SK-N-MC (cell line): ENCODE measurements around the gene ZG16.
"Not testable (repeated sequence)": the region's sequence is repeated elsewhere in the genome, so short reads cannot be mapped to it uniquely, and the experiment has no call there.

Experiments
- DNase-seq: peaks from one replicate; pipeline ENCODE4 v3.0.0-alpha.2; 2011; ENCODE audit warnings: low read depth, low spot score
- H3K27ac ChIP-seq: fragments of 200-600 bp; sonication (generic); 2 replicates; pipeline ENCODE4 v1.5.1; 2016; ENCODE audit warnings: mixed run types
- H3K36me3 ChIP-seq: fragments of 200-600 bp; sonication (generic); 2 replicates; pipeline ENCODE4 v1.6.1; 2017; ENCODE audit warnings: antibody characterized with exemption, low read length, mixed read lengths; ENCODE audit not compliant: insufficient read depth
- H3K4me3 ChIP-seq: fragments of 200-600 bp; sonication (generic); 2 replicates; pipeline ENCODE4 v1.5.1; 2016
- H3K9ac ChIP-seq: fragments of 200-600 bp; sonication (generic); 2 replicates; pipeline ENCODE4 v1.8.0; 2017; ENCODE audit warnings: mixed run types, mixed read lengths; ENCODE audit not compliant: insufficient read length
- H3K9me3 ChIP-seq: fragments of 200-600 bp; sonication (generic); 2 replicates; pipeline ENCODE4 v1.6.1; 2017; ENCODE audit warnings: low read depth, mild to moderate bottlenecking, antibody characterized with exemption, low read length, moderate library complexity, mixed read lengths
- EZH2 ChIP-seq: fragments of 200-600 bp; sonication (generic); IDR thresholded peaks from one replicate; pipeline ENCODE4 v1.6.1; 2017; ENCODE audit warnings: antibody characterized with exemption
- FOXP2 ChIP-seq: optimal IDR thresholded peaks from 2 replicates; pipeline ENCODE3; 2011; ENCODE audit warnings: mild to moderate bottlenecking, moderate library complexity; ENCODE audit not compliant: insufficient read depth; ENCODE audit errors: extremely low read length, control extremely low read depth
- POLR2AphosphoS5 ChIP-seq: IDR thresholded peaks from 2 replicates; pipeline ENCODE4 v1.6.1; 2012; ENCODE audit warnings: mild to moderate bottlenecking, low read depth, low read length, borderline replicate concordance

ZG16 gene

GRCh38 chr16:29784157-29784556, 6.1 kb downstream of the ZG16 start:
- Histone ChIP-seq H3K36me3 (no peaks in the 10 kb centered on the region), H3K9ac (no peak overlapping the region), H3K4me3 (no peak overlapping the region), H3K9me3 (no peaks in the 10 kb centered on the region), H3K27ac (no peak overlapping the region)
- no peak for TF ChIP-seq FOXP2
- no peak for TF ChIP-seq POLR2AphosphoS5
- DNase-seq, result no peak

- H3K36me3 ChIP-seq, result no peaks in the 10 kb centered on the region
- no peak overlapping the region for H3K9ac ChIP-seq
- no peak overlapping the region for H3K27ac ChIP-seq
- no peak overlapping the region for H3K4me3 ChIP-seq
- DNase-seq, result no peak
- TF ChIP-seq EZH2 (no peak), POLR2AphosphoS5 (no peak), FOXP2 (no peak)
- H3K9me3 ChIP-seq, result no peaks in the 10 kb centered on the region
Observed at GRCh38 chr16:29784901-29785500, 6.9 kb downstream of the ZG16 start.

- DNase-seq, H3K36me3 ChIP-seq, H3K4me3 ChIP-seq, H3K9me3 ChIP-seq, H3K27ac ChIP-seq, H3K9ac ChIP-seq: not testable (repeated sequence)
Observed at GRCh38 chr16:29787155-29787554, 9.1 kb downstream of the ZG16 start.

GRCh38 chr16:29789775-29790182, 11.7 kb downstream of the ZG16 start:
- peak overlapping the region; percentile 87 for H3K27ac ChIP-seq
- peaks cover 12% of the 10 kb centered on the region; the same call in 1 of the 2 replicates for H3K36me3 ChIP-seq
- H3K4me3 ChIP-seq, result peak overlapping the region; percentile 84
- H3K9ac ChIP-seq, result peak overlapping the region; percentile 89
- no peaks in the 10 kb centered on the region for H3K9me3 ChIP-seq
- no peak for DNase-seq
- no peak for TF ChIP-seq POLR2AphosphoS5
- TF ChIP-seq FOXP2, result no peak
- TF ChIP-seq EZH2, result no peak

GRCh38 chr16:29790183-29790948, 12.3 kb downstream of the ZG16 start, which contains the start of gene KIF22:
TSS of gene KIF22 (plus strand) at chr16:29790751. CDS start at chr16:29790760, 9 bp downstream.
- H3K36me3 ChIP-seq, result peaks cover 12% of the 10 kb centered on the region; the same call in 1 of the 2 replicates
- H3K4me3 ChIP-seq, result peak within 1 kb of the TSS; percentile 86
- peak within 1 kb of the TSS; percentile 92 for H3K9ac ChIP-seq
- peak within 1 kb of the TSS; percentile 87 for H3K27ac ChIP-seq
- DNase-seq, result peak; percentile 95
- TF ChIP-seq EZH2 (no peak), POLR2AphosphoS5 (peak; percentile 96), FOXP2 (peak; percentile 58)
- H3K9me3 ChIP-seq, result no peaks in the 10 kb centered on the region

- Histone ChIP-seq H3K9me3 (no peaks in the 10 kb centered on the region), H3K9ac (peak overlapping the region; percentile 92), H3K27ac (peak overlapping the region; percentile 16; the same call in 1 of the 2 replicates), H3K36me3 (peaks cover 13% of the 10 kb centered on the region; the same call in 1 of the 2 replicates), H3K4me3 (peak overlapping the region; percentile 86)
- no peak for DNase-seq
- TF ChIP-seq FOXP2 (no peak), EZH2 (no peak), POLR2AphosphoS5 (no peak)
Observed at GRCh38 chr16:29790949-29791844, 13.1 kb downstream of the ZG16 start.

- no peak overlapping the region for H3K27ac ChIP-seq
- TF ChIP-seq FOXP2 (no peak), POLR2AphosphoS5 (no peak), EZH2 (no peak)
- H3K4me3 ChIP-seq, result peak overlapping the region; percentile 86
- peak overlapping the region; percentile 92 for H3K9ac ChIP-seq
- no peak for DNase-seq
- peaks cover 22% of the 10 kb centered on the region for H3K36me3 ChIP-seq
- H3K9me3 ChIP-seq, result no peaks in the 10 kb centered on the region
Observed at GRCh38 chr16:29791845-29792807, 14.1 kb downstream of the ZG16 start.

GRCh38 chr16:29793153-29793552, 15.1 kb downstream of the ZG16 start:
- not testable (repeated sequence) for H3K27ac ChIP-seq, H3K9ac ChIP-seq, DNase-seq, H3K4me3 ChIP-seq, H3K9me3 ChIP-seq
- peaks cover 33% of the 10 kb centered on the region for H3K36me3 ChIP-seq
